ENCODE results near the gene HMGXB4.
"Not testable (repeated sequence)": the region's sequence is repeated elsewhere in the genome, so short reads cannot be mapped to it uniquely, and the experiment has no call there.

The HMGXB4 gene, protein sequence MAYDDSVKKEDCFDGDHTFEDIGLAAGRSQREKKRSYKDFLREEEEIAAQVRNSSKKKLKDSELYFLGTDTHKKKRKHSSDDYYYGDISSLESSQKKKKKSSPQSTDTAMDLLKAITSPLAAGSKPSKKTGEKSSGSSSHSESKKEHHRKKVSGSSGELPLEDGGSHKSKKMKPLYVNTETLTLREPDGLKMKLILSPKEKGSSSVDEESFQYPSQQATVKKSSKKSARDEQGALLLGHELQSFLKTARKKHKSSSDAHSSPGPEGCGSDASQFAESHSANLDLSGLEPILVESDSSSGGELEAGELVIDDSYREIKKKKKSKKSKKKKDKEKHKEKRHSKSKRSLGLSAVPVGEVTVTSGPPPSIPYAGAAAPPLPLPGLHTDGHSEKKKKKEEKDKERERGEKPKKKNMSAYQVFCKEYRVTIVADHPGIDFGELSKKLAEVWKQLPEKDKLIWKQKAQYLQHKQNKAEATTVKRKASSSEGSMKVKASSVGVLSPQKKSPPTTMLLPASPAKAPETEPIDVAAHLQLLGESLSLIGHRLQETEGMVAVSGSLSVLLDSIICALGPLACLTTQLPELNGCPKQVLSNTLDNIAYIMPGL

DNA sequence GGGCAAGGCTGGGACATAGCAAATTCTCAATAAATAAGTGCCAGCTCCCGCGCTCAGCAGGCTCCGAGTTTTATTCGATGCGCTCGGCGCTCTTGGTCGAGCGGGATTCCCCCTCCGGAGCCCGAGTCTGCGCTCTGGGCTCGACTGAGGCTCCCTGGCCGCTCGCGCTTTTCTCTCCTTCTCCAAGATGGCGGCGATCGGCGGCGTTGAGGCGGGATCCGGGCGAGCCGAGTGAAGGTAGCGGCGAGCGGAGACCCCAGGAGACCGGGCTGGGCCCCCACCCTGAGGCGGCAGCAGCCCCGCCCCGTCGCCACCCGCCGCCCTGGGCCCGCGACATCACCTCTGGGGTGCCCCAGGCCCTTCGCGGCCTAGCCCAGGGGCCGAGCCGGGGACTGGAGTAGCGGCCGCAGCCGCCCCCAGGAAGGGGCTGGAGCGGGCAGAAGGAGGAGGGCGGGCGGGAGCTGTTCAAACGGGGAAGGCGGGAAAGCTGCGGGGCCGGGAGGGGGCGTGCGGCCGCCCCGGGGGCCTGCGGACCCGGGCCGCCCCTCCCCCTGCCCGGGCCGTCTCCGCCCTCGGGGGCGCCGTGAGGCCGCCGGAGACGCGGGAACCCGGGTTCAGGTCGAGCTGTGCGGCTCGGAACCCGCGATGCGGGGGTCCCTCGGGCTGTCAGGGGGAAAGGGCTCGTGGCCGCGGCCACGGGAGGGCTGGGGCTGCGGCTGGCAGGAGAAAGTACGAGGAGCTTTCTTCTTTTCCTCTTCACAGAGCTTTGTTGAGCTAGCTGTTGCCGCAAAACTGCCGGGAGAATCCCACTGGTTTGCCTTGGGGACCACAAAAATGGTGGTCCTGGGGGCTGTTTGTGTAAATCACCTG is at the start of gene HMGXB4:
Gene HMGXB4, plus strand, starts transcription at position 173 of the 870 bp plus-strand sequence. CDS start 4,898 bp downstream, outside the sequence.
- DNase-seq (ENCODE audit: low read depth) = peak; percentile 79

DNA sequence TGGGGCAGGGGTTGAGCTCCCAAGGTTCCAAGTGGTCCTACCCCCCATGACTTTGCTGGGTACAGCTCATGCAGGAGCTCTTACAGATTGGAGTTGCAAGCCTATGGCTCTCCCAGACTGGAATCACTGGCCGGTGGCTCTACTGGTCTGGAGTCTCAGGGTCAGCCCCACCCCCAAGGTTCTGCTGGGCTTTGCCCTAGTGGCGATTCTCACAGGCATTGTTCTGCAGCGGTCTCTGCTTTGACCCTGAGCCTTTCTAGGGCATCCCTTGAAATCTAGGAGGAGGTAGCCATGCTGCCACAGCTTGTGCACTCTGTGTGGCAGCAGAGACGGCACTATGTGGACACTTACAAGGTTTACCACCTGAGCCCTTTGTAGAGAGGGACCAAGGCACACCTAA is 49.3 kb upstream of the HMGXB4 start:
- DNase-seq (ENCODE audit: low read depth) = no peak

DNA sequence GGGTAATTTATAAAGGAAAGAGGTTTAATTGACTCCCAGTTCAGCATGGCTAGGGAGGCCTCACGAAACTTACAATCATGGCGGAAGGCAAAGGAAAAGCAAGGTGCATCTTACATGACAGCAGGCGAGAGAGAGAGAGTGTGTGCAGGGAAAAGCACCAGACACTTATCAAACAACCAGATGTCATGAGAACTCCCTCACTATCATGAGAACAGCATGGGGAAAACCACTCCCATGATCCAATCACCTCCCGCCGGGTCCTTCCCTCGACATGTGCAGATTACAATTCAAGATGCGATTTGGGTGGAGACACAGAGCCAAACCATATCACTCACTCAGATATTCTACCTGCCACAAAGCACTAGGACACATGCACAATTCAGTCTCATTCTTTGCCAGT is 48.1 kb upstream of the HMGXB4 start:
- no peak for DNase-seq (ENCODE audit: low read depth)

DNA sequence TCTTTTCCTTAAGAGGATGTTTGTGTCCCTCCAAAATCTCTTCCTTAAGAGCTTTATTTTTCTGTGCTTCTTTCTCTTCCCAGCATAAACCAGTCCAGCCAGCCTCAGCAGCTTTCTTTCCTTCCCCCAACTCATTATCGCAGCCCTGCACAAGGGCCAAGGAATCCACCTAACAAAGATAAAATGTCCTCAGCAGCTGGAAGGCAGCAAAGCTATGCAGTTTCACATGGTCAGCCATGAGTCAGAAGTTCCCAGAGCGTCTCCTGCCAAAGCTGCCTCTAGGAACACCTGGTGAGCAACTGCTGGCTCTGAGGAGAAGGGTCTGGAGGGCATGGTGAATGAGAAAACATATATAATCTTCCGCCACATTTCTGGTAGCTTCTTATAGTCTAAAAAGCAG is 45.3 kb upstream of the HMGXB4 start:
- DNase-seq (ENCODE audit: low read depth) = no peak

DNA sequence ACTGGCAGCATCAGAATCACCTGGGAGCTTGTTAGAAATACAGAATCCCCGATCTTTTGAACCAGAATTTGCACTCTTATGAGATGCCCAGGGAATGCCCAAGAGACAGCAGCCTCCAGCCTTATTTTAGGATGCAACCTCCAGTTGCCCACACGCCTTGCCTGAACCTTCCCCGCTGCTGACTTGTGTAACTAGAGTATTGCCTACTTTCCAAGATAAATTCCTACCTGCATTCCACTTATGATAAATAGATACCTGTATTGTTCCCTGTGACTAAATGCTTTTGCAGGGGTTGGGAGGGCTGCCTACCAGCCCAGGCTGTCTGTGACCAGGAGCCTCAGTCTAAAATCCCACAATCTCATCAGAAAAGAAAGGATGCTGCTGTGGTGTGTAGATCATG is 44.3 kb upstream of the HMGXB4 start:
- DNase-seq (ENCODE audit: low read depth) = no peak

DNA sequence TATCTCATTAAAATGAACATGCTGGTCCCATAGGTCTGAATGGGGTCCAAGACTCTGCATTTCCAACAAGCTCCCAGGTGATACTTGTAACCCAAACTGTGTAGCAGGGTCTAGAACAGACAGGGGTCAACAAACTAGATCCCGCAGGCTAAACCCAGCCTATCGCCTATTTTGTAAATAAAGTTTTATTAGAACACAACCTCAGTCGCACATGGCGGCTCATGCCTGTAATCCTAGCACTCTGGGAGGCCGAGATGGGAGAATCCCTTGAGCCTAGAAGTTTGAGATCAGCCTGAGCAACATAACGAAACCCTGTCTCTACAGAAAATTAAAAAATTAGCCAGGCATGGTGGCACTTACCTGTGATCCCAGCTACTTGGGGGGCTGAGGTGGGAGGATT is 42.3 kb upstream of the HMGXB4 start:
- DNase-seq (ENCODE audit: low read depth) = no peak

DNA sequence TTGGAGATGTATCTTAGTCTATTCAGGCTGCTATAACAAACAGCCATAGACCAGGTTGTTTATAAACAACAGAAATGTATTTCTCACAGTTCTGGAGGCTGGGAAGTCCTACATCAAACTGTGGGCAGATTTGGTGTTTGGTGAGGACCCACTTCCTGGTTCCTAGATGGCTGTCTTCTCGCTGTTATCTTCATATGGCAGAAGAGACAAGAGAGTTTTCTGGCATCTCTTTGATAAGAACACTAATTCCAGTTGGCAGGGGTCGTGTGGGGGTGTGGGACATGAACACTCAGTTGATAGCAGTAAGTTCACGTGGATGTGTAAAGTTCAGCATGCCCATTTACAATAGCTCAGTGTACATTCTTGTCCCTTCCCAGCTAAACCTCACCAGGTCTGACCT is 41.3 kb upstream of the HMGXB4 start:
- DNase-seq (ENCODE audit: low read depth) = no peak

DNA sequence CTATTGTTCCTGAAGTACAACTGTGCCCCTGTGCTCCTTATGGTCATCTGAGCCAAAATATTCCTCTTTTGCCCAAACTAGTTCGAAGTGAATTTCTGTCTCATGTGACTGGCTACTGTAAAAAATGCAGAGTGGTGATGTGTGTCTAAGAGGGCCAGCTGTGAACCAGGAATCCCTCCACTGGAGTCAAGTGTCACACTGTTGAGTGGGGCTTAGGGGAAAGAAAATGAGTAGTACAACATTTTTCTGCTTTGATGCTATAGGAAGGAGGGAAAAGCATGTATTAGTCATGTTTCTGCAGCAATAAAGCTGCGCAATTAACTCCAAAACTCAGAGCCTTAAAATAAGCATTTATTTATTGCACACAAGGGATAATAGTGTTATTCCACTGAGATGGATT is 39.8 kb upstream of the HMGXB4 start:
- no peak for DNase-seq (ENCODE audit: low read depth)

DNA sequence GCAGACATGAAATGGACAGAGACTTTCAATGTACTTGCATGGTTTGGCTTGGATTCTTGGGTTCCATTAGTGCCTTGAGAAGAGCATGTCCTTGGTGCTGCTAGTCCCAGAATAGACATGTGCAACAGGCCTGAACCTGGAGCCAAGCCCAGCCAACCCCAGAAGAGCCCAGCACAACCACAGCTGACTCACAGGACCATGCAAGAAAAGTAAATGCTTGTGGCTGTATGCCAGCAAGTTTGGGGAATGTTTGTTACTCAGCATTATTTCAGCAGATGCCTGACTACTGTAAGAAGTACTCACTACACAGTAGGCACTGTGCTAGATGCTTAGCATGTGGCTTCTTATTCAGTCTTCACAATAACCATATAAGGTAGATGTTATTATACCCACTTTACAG is 39.2 kb upstream of the HMGXB4 start:
- DNase-seq (ENCODE audit: low read depth) = no peak

DNA sequence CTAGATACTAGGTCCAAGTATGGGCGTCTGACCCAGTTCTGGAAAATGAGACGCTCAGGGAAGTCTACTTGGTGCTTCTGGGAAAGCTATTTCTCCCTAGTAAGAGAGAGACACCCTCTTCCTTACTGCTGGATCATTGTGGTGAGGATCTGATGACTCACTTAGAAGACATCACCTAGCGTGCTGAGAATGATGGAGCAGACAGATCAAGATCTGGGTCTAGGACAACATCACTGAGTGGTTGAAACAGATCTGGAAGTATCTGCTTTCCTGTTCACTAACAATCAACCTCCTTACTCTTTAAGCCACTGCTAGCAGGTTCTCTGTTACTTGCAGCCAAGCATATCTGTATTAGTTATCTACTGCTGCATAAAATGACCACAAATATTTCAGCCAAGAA is 38.3 kb upstream of the HMGXB4 start:
- DNase-seq (ENCODE audit: low read depth) = no peak

DNA sequence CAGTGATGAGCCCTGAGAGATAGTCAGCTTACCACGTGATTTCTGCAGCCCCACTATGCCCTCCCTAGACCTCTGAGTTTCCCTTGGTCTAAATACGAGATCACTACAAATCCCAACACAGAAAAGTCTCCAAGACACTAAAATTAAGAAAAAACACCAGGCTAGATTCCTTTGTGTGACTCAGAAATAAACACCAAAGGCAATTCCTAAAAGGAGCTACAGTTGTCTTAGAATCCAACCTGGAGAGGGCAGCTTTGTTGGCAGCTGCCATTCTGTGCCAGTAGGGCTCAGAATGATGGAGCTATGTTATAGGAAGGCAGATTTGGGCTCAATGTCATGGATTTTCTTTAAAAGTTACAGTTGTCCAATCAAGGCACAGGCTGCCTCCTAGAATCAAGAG is 37.1 kb upstream of the HMGXB4 start:
- no peak for DNase-seq (ENCODE audit: low read depth)

DNA sequence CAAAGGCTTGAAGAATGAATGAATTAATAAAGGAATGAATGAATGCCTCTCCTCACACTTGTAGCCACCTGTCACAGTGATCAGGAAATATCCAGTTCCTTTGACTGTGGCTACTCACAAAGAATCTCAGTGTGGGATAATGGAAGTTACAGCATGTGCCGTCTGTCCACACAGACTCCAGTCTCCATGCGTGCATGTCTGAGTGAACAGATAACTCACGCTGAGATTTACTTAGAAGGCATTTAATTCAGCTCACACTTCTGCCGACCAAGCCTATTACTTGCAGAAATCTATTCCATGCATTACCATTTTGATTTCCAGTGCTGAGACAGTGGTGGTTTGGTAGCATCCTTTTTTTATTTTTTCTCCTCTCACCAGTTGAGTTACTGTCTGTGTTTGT is 32.3 kb upstream of the HMGXB4 start:
- DNase-seq (ENCODE audit: low read depth) = no peak

DNA sequence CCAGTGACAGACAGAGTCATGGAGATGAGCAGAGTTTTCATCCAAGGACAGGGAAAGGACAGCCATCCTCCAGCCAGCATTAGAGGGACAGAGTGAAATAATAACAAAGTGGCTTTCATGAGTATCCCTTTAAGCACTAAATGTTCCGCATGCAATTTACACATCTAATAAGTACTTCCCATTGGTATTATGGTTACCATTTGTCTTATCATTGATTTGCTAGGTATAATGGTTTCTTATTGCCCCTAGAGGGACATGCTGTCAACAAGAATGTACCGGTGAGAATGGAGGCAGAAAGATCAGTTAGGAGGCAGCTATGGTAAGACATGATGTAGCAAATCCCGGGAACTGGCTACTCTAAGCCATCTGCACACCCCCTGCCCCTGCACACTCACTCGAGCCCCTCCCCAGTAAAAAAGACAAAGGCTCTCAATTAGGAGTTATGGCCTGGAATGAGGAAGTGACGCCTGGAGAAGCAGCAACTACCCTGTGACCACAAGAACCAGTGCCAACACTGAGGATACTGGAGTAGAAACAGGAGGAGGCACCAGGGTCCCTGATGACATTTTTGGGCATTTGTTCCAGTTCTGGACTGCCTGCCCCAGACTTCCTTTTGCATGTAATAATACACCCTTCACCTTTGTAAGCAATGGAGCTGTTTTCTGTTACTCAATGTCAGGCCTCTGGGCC is 30.2 kb upstream of the HMGXB4 start:
- no peak for DNase-seq (ENCODE audit: low read depth)

DNA sequence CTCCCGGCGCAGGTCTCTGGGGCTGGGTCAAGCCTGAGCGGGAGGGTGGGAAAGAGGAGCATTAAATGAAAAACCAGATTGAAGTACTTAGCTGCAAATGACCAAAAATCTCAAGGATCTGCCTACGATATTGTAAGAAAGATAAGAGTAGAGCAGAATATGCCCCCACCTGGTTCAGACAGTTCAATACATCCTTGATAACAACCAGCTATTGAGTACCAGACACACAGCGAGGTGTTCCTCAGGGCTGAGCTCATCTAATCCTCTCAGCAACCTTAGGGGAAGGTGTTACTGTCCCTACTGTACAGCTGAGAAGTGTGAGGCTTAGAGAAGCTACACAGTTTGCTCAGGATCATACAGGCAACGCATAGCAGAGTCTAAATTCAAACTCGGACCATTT is 27.4 kb upstream of the HMGXB4 start:
- no peak for DNase-seq (ENCODE audit: low read depth)

DNA sequence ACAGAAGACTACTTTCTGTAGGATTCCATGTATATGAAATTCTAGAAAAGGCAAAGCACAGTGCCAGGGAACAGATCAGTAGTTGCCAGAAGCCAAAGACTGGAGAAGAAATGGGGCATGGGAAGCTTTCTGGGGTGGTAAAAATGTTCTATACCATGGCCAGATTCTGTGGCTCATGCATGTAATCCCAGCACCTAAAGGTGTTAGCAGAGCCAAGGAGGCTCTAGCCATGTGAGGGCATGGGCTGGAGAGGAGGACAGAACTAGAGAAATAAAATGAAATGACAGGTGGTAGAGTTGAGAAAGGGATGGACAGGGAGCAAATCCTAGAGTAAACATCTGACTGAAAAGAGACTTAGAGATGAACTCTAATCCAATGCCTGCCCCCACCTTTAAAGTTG is 26.9 kb upstream of the HMGXB4 start:
- DNase-seq (ENCODE audit: low read depth) = no peak

DNA sequence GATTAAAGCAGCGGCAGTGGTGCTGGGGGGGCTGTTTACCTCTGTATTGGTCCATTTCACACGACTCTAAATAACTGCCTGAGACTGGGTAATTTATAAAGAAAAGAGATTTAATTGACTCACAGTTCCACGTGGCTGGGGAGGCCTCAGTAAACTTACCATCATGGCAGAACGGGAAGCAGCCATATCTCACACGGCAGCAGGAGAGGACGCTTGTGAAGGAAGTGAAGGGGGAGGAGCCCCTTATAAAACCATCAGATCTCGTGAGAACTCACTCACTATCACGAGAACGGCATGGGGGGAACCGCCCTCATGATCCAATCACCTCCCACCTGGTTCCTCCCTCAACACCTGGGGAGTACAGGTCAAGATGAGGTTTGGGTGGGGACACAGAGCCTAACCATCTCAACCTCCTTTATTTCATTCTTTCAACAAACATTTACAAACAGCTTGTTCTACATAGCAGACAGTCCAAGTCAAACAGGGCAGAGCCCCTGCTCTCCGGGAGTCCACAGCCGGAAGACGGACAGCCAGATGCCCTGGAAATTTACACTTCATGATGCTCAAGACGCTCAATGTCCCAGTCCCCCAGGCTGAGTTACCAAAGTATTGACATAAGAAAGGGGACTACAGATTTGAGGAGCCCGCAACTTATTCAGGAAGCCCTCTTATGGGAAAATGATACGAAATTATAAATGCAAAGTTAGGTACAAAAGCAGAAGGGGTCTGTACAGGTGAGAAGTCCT is 26.3 kb upstream of the HMGXB4 start:
- DNase-seq (ENCODE audit: low read depth) = no peak

DNA sequence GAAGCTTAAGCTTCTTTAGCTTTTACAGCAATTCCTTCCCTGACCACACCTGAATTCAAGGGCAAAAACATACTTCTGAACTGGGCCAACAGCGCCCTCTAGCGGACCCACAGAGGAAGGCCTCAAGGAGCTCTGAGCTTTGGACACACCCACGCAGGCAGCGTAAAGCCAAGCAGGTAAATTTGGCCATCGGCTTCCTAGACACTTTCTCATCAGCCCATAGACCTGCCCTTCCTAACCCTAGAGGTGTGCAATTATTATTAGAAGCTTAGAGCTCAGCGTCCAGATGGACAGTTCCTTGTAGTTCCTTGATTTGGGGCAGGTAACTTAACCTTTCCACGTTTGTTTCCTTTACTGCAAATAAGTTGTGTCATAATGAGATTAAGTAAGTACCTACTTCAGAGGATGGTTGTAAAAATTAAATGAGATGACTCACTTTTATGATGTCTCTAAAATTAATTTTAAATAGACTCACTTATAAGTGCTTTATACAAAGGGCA is 25.7 kb upstream of the HMGXB4 start:
- DNase-seq (ENCODE audit: low read depth) = peak; percentile 51

DNA sequence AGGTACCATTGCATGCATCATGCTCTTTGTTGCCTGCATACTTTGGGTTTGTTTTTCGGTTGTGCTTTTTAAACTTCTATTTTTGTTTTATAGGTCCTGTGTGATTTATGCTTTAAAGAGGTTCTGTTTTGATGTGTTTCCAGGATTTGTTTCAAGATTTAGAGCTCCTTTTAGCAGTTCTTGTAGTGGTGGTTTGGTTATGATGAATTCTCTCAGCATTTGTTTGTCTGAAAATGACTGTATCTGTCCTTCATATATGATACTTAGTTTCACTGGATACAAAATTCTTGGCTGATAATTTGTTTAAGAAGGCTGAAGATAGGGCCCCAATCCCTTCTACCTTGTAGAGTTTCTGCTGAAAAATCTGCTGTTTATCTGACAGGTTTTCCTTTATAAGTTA is 18.5 kb upstream of the HMGXB4 start:
- not testable (repeated sequence) for DNase-seq (ENCODE audit: low read depth)

DNA sequence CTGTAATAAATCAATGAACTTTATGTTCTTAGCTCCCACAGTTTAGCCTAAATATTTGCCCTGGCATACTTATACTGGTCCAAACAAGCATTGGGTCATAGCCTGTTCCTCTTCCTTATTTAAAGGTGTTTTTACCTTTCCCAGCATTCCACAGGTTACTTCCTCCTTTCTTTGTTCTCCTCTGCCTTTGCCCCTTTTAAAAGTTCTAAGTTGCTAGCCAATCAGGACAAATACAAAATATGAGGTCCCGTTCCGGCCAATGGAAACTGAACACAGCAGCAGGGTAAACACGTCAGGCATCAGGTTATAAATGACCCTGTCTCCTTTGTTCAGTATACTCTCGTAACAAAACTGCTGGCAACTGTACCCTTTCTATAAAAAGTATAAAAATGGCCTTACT is 12.8 kb upstream of the HMGXB4 start:
- not testable (repeated sequence) for DNase-seq (ENCODE audit: low read depth)

DNA sequence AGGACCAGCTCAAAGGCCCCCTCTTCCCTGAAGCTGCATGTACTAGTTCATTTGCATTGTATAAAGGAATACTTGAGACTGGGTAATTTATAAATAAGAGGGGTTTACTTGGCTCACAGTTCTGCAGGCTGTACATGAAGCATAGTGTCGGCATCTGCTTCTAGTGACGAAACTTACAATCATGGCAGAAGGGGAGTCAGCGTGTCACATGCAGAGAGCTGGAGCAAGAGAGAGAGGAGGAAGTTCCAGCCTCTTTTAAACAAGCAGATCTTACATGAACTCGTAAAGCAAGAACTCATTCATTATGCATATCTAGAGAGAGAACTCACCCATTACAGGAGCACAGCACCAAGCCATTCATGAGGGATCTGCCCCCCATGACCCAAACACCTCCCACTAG is 7.1 kb upstream of the HMGXB4 start:
- DNase-seq (ENCODE audit: low read depth) = no peak

DNA sequence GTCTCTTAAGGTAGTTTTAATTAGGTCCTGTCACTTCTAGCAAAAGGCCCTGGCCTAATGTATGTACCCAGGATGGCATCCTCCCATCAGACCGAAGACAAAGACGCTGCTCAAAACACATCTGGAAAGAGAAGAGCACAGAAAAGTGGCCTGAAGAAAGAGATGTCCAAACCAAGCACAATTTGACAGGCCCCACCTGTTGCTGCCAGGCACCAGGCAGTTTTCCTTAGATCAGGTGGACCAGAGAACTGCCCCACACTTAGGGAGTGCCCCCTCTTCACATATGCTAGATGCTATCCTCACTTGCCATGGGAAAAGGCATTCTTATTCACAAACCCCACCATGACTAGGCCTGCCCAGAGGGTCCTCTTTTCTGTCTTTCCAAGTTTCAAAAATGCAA is 3.3 kb upstream of the HMGXB4 start:
- no peak for DNase-seq (ENCODE audit: low read depth)

DNA sequence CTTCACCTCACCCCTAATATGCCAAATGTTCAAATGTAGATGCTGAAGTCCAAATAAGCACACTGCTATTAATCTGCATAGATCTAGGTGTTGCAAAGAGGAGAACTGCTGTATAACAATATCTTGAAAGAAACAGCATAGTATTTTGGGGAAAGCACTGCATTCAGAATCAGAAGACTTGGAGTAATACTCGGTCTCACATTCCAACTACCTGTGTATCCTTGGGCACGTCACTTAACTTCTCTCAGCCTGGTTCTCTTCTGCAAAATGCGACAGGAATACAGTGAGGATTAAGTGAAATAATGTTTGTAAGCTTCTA is 332 bp upstream of the HMGXB4 start:
- no peak for DNase-seq (ENCODE audit: low read depth)
